GM12875 (cell line): Measurements from ENCODE around the gene EEIG2.

Experiments
- H3K4me3 ChIP-seq: one replicate; pipeline ENCODE4 v1.5.1; 2011; ENCODE audit warnings: low read depth, low read length, control low read depth
- TF ChIP-seq, protein P1 (sequence below): IDR thresholded peaks from 2 replicates; pipeline ENCODE4 v1.5.1; 2011; ENCODE audit warnings: low read depth, mild to moderate bottlenecking, control low read depth, inconsistent platforms, low read length, moderate library complexity, borderline replicate concordance; ENCODE audit not compliant: insufficient read depth

Gene EEIG2

DNA sequence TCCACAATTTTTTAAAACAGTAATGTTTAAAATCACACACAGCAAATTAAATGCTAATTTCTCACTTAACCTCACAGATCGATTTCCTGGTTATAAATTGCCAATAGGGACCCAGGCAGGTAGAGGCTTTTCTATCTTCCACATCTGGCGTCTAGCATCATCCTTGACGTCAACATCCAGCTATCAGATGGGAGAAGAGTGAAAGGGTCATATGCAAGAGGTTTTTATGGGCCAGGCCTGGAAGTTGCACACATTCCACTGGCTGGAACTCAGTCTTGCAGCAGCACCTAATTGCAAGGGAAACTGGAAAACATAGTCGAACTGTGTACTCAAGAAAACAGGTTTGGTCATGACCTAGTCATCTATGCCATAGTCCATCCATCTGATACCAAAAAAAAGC is 6.0 kb upstream of the EEIG2 start:
- H3K4me3 ChIP-seq = no peak overlapping the region
- TF ChIP-seq, protein P1, sequence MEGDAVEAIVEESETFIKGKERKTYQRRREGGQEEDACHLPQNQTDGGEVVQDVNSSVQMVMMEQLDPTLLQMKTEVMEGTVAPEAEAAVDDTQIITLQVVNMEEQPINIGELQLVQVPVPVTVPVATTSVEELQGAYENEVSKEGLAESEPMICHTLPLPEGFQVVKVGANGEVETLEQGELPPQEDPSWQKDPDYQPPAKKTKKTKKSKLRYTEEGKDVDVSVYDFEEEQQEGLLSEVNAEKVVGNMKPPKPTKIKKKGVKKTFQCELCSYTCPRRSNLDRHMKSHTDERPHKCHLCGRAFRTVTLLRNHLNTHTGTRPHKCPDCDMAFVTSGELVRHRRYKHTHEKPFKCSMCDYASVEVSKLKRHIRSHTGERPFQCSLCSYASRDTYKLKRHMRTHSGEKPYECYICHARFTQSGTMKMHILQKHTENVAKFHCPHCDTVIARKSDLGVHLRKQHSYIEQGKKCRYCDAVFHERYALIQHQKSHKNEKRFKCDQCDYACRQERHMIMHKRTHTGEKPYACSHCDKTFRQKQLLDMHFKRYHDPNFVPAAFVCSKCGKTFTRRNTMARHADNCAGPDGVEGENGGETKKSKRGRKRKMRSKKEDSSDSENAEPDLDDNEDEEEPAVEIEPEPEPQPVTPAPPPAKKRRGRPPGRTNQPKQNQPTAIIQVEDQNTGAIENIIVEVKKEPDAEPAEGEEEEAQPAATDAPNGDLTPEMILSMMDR = no peak

DNA sequence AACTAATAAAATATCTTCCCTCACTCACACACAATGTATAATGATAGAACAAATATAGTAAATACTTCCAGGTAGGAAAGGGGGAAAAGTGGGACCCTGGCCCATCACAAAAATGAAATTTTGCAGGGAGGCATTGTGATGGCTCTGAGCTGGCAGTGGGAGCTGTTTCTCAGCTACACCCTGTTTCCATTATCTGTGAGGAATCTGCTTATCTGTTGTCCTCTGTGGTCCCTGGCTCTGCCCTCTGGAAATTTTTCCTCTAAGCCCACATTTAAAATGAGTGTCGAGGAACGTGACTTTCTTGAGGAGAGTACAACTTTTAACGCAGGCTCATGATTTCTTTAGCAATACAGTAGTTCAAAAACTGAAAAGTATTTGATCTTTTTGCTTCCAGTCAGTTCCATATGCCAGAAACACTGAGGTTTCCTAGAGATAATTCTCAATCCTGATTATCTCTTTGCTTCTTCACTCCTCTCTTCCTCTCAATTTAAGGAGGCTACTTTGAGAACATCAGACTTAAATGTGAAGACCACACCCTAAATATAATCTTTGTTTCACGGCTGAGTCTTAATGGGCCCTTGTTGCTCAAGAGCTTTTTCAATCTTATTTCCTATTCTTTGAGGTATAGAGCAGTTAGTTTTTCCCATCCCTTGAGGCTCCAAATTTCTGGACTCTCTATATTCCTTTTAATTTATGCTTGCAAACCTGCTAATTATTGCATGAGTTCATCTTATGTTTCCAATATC is 5.0 kb upstream of the EEIG2 start:
- TF ChIP-seq, protein P1 = no peak
- H3K4me3 ChIP-seq = no peak overlapping the region

DNA sequence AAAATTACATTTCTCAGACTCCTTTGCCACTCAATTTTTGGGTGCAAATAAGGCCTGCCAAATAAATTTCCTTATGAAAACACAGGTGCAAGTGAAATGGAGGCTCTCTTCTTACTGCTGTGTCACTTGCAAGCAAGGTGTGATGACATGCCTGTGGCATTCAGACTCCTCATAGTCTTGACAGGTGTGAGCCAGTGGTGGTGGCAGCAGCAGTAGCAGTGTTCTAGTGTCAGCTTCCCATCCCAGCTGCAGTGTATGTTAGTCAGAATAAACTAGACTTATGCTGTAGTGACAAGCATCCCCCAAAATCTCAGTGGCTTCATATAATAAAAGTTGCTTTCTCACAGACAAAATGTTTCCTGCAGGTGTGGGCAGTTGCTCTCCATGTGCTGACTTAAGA is 3.8 kb upstream of the EEIG2 start:
- TF ChIP-seq, protein P1 = no peak
- H3K4me3 ChIP-seq = no peak overlapping the region

DNA sequence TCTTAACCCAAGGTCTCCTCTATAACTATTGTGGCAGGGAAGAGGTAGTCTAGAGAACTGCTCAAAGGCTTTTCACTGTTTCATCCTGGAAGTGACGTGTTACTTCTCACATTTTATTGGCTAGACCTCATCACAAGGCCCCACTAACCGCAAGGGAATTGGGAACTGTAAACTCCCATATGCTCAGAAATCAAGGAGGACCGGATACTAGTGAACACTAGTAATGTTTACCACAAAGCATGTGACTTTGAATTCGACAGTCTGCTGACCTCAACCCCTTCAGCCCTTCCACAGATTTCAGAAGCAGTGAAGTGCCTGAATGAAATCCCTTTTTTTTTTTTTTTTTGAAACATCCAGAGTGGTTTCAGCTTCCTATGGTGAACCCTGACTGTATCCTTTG is 3.4 kb upstream of the EEIG2 start:
- no peak overlapping the region for H3K4me3 ChIP-seq
- TF ChIP-seq, protein P1 = no peak

DNA sequence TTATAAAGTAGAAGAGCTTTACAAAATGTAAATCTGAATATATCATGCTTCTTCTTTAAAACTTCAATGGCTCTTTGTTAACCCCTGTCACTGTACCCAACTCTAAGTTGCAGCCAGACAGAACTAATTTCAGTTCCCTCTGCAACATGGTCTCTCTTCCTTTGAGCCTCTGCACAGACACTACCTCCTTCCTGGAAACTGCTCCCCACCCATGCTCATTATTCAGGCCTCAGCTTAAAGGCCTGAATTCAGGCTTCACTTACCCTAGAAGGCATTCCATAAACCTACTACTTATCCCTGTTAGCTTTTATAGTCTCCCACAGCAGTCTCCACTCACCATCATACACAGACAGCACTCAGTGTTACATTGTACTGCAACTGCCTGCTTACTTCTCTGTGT is 2.6 kb upstream of the EEIG2 start:
- no peak overlapping the region for H3K4me3 ChIP-seq
- TF ChIP-seq, protein P1 = no peak

DNA sequence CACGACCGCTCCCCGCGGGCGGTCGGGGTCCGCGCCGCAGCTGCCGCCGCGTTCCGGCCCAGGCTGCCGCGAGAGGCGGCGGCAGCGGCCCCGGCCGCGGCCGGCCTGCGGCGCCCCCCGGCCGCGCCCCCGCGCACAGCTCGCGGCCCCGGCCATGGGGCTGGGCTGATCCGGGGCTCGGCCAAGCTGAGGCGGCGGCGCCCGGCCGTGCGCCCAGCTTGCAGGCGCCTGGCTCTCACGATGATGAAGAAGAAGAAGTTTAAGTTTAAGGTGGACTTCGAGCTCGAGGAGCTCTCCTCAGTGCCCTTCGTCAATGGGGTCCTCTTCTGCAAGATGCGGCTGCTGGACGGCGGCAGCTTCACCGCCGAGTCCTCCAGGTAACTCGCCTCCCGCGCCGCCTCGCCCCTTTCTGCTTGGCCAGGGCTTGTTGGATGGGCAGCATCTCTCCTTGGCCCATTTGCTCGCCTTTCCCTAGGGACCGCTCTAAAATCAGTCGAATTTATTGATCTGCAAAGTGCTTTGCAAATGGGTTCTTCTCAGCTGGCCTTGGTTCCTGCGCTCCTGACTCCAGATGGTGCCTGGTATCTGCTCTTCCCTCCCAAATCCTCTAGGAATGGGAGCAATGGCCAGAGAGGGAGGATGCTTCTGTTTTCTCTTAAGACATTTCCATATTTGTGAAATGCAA is 431 bp downstream of the EEIG2 start:
- TF ChIP-seq, protein P1 = no peak
- H3K4me3 ChIP-seq = peak overlapping the region; percentile 89
